Measurements from ENCODE around the gene TEX14. TPM values are rescaled to one million over a fixed set of nuclear protein-coding genes. Genes with fewer than 3 reads are reported as not detected.
A peak's percentile ranks its signal among the peaks of the same experiment; 100 is the strongest.

TEX14 gene
- total and polyA plus RNA-seq, 5 donors from 2014 or later = 0.05 to 1.8 (median 0.37) TPM; not detected in 2

DNA sequence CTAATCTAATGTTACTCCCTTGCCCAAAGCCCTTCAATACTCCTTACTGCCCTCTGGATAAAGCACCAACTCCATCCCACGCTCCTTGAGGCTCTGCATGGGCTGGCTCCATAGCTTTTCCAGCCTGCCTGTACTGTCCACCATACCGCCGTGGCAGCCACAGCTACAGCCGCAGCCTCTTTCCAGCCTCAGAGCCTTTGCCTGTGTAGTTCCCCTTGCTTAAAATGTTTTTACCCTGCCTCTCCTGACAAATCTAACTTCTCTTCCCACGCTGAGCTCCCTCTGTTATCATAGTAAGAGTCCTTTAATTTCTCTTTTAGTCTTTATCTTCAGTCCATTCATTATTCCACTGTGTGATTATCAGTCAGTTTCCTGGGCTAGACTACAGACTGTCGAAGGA is 22.0 kb downstream of the TEX14 start:
- no peak overlapping the region for H3K27ac Mint-ChIP-seq

DNA sequence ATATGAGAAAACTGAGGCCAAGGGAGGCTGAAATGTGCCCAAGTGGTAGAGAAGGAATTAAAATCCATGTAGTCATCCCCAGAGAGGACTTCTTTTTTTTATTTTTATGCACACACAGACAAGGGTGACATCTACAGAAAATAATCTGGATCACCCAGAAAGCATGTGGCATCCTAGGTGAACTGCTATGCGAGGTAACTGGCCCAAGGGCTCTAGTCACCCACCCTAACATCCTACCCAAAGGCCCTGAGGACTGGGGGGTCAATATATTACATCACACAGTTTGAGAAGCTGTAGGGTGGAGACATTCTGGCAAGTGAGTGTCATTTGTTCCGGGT is 23.3 kb downstream of the TEX14 start:
- no peak overlapping the region for H3K27ac ChIP-seq (ENCODE audit: insufficient read depth, low read length, poor library complexity, severe bottlenecking)
- peaks cover 11% of the 10 kb centered on the region for H3K27me3 ChIP-seq (ENCODE audit: control insufficient read depth, insufficient read depth, low read length)
- no peaks in the 10 kb centered on the region for H3K36me3 ChIP-seq (ENCODE audit: control insufficient read depth, insufficient read depth, low read length)
- ATAC-seq (ENCODE audit: low read depth in 2 of 2) = no peak
- Mint-ChIP-seq H3K36me3 (no peaks in the 10 kb centered on the region), H3K27me3 (peaks cover 41% of the 10 kb centered on the region), H3K27ac (no peak overlapping the region), H3K4me1 (no peaks in the 10 kb centered on the region), H3K9me3 (peaks cover 0 to 2% (median 0%) of the 10 kb centered on the region in 7 donors), H3K4me3 (no peak overlapping the region)
- no peaks in the 10 kb centered on the region for H3K9me3 ChIP-seq (ENCODE audit: control insufficient read depth in 2 of 2, low read length in 2 of 2)
- DNase-seq = no peak
- H3K4me3 ChIP-seq (ENCODE audit: low read depth, low read length) = no peak overlapping the region
- H3K4me1 ChIP-seq (ENCODE audit: control insufficient read depth, insufficient read depth, low read length, poor library complexity, severe bottlenecking) = no peaks in the 10 kb centered on the region

More for the DNA sequence above, 22.0 kb downstream of the TEX14 start:
- ATAC-seq (ENCODE audit: low read depth in 2 of 2) = no peak
- Mint-ChIP-seq H3K36me3 (no peaks in the 10 kb centered on the region), H3K4me1 (no peaks in the 10 kb centered on the region), H3K4me3 (no peak overlapping the region), H3K9me3 (no peaks in the 10 kb centered on the region), H3K27me3 (peaks cover 41% of the 10 kb centered on the region)
- no peak for DNase-seq
- Histone ChIP-seq H3K9me3 (ENCODE audit: control insufficient read depth in 2 of 2, low read length in 2 of 2) (no peaks in the 10 kb centered on the region), H3K36me3 (ENCODE audit: control insufficient read depth, insufficient read depth, low read length) (no peaks in the 10 kb centered on the region), H3K27me3 (ENCODE audit: control insufficient read depth, insufficient read depth, low read length) (peaks cover 11% of the 10 kb centered on the region), H3K4me3 (ENCODE audit: low read depth, low read length) (no peak overlapping the region), H3K4me1 (ENCODE audit: control insufficient read depth, insufficient read depth, low read length, poor library complexity, severe bottlenecking) (no peaks in the 10 kb centered on the region), H3K27ac (ENCODE audit: insufficient read depth, low read length, poor library complexity, severe bottlenecking) (no peak overlapping the region)

DNA sequence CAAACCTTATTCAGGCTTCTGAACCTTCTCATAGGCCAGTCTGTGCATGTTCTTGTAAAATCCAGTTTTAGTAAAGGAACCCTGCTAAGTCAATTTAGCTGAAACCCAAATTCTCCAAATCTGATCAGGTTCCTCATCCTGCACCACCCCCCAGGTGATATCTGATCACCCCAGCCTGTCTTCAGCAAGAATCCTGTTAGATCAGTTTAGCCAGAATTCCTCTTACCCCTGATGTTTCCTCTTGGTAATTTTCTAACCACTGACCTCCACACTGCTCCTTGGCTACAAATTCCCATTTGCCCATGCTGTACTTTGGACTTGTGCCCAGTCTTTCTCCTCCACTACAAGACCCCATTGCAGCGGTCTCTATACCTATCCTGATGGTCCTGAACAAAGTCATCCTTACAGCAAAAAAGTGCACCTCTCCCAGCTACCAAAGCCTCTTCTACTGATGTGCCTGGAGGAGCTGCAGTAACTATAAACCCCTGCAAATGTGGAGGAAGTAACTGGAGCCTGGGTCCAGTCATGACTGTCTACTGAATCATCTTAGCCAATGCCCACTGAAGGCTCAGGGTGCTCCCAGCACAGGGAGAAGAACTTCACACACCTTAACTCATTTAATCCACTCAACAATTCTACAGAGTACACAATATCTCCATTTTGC is 23.8 kb downstream of the TEX14 start:
- H3K27ac ChIP-seq (ENCODE audit: insufficient read depth, low read length, poor library complexity, severe bottlenecking) = no peak overlapping the region
- H3K9me3 ChIP-seq (ENCODE audit: control insufficient read depth in 2 of 2, low read length in 2 of 2) = no peaks in the 10 kb centered on the region
- Mint-ChIP-seq H3K4me3 (no peak overlapping the region), H3K27ac (no peak overlapping the region), H3K9me3 (peaks cover 0 to 2% (median 0%) of the 10 kb centered on the region in 7 donors), H3K27me3 (peaks cover 41% of the 10 kb centered on the region), H3K36me3 (no peaks in the 10 kb centered on the region), H3K4me1 (no peaks in the 10 kb centered on the region)
- peaks cover 11% of the 10 kb centered on the region for H3K27me3 ChIP-seq (ENCODE audit: control insufficient read depth, insufficient read depth, low read length)
- no peaks in the 10 kb centered on the region for H3K36me3 ChIP-seq (ENCODE audit: control insufficient read depth, insufficient read depth, low read length)
- H3K4me1 ChIP-seq (ENCODE audit: control insufficient read depth, insufficient read depth, low read length, poor library complexity, severe bottlenecking) = no peaks in the 10 kb centered on the region
- ATAC-seq (ENCODE audit: low read depth in 2 of 2) (no peak), DNase-seq (no peak)
- no peak overlapping the region for H3K4me3 ChIP-seq (ENCODE audit: low read depth, low read length)

DNA sequence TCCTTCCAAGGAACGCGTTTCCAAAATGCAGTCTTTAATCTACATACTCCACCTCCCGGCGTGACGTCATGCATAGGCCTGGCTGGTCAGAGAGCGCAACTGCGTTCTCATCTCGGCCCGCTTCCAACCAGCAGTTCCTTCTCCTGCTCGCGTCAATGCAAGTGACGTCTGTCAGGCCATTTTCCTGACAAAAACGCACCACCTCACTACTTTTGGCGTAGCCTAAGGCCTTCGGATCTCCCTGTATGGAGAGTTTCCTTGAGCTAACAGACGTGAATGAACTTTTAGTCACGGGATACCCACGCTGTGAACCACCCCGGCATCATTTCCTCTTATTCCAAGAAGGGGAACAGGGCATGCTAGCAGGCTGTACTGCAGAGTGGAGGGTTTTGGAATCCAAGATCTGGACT is 25.0 kb downstream of the TEX14 start:
- peak; percentile 18 to 24 for ATAC-seq (ENCODE audit: low read depth in 2 of 2)
- H3K27me3 ChIP-seq (ENCODE audit: control insufficient read depth, insufficient read depth, low read length) = peaks cover 11% of the 10 kb centered on the region
- peak in 2 of 3 donors; percentile 17 to 31 for DNase-seq
- H3K4me3 Mint-ChIP-seq = peak overlapping the region in 2 of 4 donors; percentile 35 to 47
- H3K36me3 Mint-ChIP-seq = no peaks in the 10 kb centered on the region
- no peaks in the 10 kb centered on the region for H3K4me1 Mint-ChIP-seq
- no peak overlapping the region for H3K27ac ChIP-seq (ENCODE audit: insufficient read depth, low read length, poor library complexity, severe bottlenecking)
- peaks cover 0 to 2% (median 0%) of the 10 kb centered on the region in 7 donors for H3K9me3 Mint-ChIP-seq
- peak overlapping the region in 1 of 3 donors; percentile 7 for H3K27ac Mint-ChIP-seq
- peaks cover 41% of the 10 kb centered on the region for H3K27me3 Mint-ChIP-seq
- H3K9me3 ChIP-seq (ENCODE audit: control insufficient read depth in 2 of 2, low read length in 2 of 2) = no peaks in the 10 kb centered on the region
- H3K4me3 ChIP-seq (ENCODE audit: low read depth, low read length) = peak overlapping the region; percentile 54
- H3K36me3 ChIP-seq (ENCODE audit: control insufficient read depth, insufficient read depth, low read length) = no peaks in the 10 kb centered on the region
- no peaks in the 10 kb centered on the region for H3K4me1 ChIP-seq (ENCODE audit: control insufficient read depth, insufficient read depth, low read length, poor library complexity, severe bottlenecking)

DNA sequence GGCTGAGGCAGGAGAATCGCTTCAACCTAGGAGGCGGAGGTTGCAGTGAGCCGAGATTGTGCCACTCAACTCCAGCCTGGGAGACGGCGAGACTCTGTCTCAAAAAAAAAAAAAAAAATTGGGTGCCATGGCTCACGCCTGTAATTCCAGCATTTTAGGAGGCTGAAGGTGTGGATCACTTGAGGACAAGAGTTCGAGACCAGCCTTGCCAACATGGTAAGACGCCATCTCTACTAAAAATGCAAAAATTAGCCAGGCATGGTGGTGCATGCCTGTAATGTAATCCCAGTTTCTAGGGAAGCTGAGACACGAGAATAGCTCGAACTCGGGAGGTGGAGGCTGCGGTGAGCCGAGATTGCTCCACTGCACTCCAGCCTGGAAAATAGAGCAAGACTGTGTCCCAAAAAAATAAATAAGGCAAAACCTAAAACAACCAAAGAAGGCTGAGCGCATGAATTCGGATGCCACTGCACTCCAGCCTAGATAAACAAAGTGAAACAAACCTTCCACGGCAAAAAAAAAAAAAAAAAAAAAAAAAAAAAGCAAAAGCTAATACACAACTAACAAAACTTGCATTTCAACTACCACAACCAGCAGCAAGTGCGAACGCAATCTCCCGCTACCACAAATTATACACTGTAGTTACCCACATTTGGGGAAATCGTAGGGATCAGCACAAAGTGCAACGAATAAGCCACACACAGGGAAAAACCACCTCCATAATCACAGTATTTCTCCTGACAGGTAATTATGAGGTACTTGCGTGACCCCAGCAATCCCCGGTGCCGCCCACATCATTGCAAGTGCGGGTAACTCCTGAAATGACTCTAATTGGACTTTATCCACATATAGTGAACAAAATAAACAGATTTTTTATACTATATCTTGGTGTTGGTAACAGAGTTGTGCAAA is 25.6 kb downstream of the TEX14 start:
- H3K27ac Mint-ChIP-seq = peak overlapping the region in 1 of 3 donors; percentile 7

DNA sequence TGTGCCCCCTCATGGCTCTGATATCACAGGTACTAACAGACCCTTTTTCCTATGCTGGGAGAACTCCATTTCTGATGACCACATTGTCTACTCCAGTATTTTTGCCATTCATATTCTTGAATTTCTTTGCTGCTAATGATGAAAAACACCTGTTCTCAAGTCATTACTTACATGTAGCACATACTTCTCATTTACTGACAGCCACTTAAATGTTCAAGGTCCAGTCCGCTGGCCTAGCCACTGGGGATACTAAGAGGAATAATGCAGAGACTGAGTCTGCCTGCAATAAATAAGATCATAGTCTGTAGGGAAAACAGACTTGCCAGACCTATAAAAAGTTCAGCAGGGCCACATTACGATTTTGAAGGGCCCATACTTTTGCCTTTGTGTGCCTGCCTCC is 27.5 kb downstream of the TEX14 start:
- no peak for ATAC-seq (ENCODE audit: low read depth in 2 of 2)
- Histone ChIP-seq H3K27ac (ENCODE audit: insufficient read depth, low read length, poor library complexity, severe bottlenecking) (no peak overlapping the region), H3K27me3 (ENCODE audit: control insufficient read depth, insufficient read depth, low read length) (peaks cover 7% of the 10 kb centered on the region), H3K36me3 (ENCODE audit: control insufficient read depth, insufficient read depth, low read length) (no peaks in the 10 kb centered on the region), H3K9me3 (ENCODE audit: control insufficient read depth in 2 of 2, low read length in 2 of 2) (no peaks in the 10 kb centered on the region), H3K4me3 (ENCODE audit: low read depth, low read length) (no peak overlapping the region), H3K4me1 (ENCODE audit: control insufficient read depth, insufficient read depth, low read length, poor library complexity, severe bottlenecking) (no peaks in the 10 kb centered on the region)
- H3K4me1 Mint-ChIP-seq = peaks cover 0 to 3% (median under 1%) of the 10 kb centered on the region in 4 donors
- H3K9me3 Mint-ChIP-seq = peaks cover 0 to 3% (median 0%) of the 10 kb centered on the region in 7 donors
- H3K27ac Mint-ChIP-seq = no peak overlapping the region
- no peak for DNase-seq
- H3K36me3 Mint-ChIP-seq = no peaks in the 10 kb centered on the region
- peaks cover 33% of the 10 kb centered on the region for H3K27me3 Mint-ChIP-seq
- no peak overlapping the region for H3K4me3 Mint-ChIP-seq

More for the DNA sequence above, 25.6 kb downstream of the TEX14 start:
- Histone ChIP-seq H3K27ac (ENCODE audit: insufficient read depth, low read length, poor library complexity, severe bottlenecking) (no peak overlapping the region), H3K9me3 (ENCODE audit: control insufficient read depth in 2 of 2, low read length in 2 of 2) (no peaks in the 10 kb centered on the region), H3K27me3 (ENCODE audit: control insufficient read depth, insufficient read depth, low read length) (peaks cover 11% of the 10 kb centered on the region), H3K4me1 (ENCODE audit: control insufficient read depth, insufficient read depth, low read length, poor library complexity, severe bottlenecking) (no peaks in the 10 kb centered on the region), H3K4me3 (ENCODE audit: low read depth, low read length) (peak overlapping the region; percentile 54), H3K36me3 (ENCODE audit: control insufficient read depth, insufficient read depth, low read length) (no peaks in the 10 kb centered on the region)
- Mint-ChIP-seq H3K4me3 (peak overlapping the region in 3 of 4 donors; percentile 35 to 64 (median 47)), H3K9me3 (peaks cover 0 to 2% (median 0%) of the 10 kb centered on the region in 7 donors), H3K36me3 (no peaks in the 10 kb centered on the region), H3K4me1 (no peaks in the 10 kb centered on the region), H3K27me3 (peaks cover 41% of the 10 kb centered on the region)
- DNase-seq (no peak), ATAC-seq (ENCODE audit: low read depth in 2 of 2) (no peak)

DNA sequence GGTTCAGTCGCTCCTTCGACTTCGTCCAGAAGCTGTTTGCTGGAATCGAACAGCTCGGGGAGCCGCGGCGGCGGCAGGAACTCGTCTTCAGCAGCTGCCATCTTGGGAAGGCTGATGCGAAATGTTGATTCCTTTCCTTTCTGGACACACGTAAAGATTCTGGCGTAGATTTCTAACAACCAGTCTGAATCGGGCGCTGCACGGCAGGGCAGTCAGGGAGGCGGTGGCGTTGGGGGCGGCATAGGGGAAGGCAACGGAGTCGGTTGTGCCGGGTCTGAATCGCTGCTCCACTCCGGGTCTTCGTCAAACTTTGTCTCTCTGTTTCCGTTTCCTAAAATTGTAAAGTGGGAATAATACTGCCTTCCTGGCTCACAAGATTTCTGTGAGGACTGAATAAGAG is 30.3 kb downstream of the TEX14 start:
- Histone ChIP-seq H3K4me3 (ENCODE audit: low read depth, low read length) (no peak overlapping the region), H3K9me3 (ENCODE audit: control insufficient read depth in 2 of 2, low read length in 2 of 2) (no peaks in the 10 kb centered on the region), H3K36me3 (ENCODE audit: control insufficient read depth, insufficient read depth, low read length) (no peaks in the 10 kb centered on the region), H3K4me1 (ENCODE audit: control insufficient read depth, insufficient read depth, low read length, poor library complexity, severe bottlenecking) (peaks cover 5% of the 10 kb centered on the region), H3K27ac (ENCODE audit: insufficient read depth, low read length, poor library complexity, severe bottlenecking) (no peak overlapping the region), H3K27me3 (ENCODE audit: control insufficient read depth, insufficient read depth, low read length) (no peaks in the 10 kb centered on the region)
- H3K27ac Mint-ChIP-seq = peak overlapping the region in 1 of 3 donors; percentile 1
- ATAC-seq (ENCODE audit: low read depth in 2 of 2) = no peak
- H3K9me3 Mint-ChIP-seq = peaks cover 0 to 4% (median 0%) of the 10 kb centered on the region in 7 donors
- DNase-seq = no peak
- no peaks in the 10 kb centered on the region for H3K36me3 Mint-ChIP-seq
- peaks cover 15% of the 10 kb centered on the region for H3K27me3 Mint-ChIP-seq
- peaks cover 5 to 23% (median 12%) of the 10 kb centered on the region in 4 donors for H3K4me1 Mint-ChIP-seq
- no peak overlapping the region for H3K4me3 Mint-ChIP-seq
